ENCODE results near the gene APOBR. TPM values are rescaled to one million over a fixed set of nuclear protein-coding genes. Genes with fewer than 3 reads are reported as not detected.

APOBR gene
- total and polyA plus RNA-seq, 12 donors = 0.11 to 18.2 (median 2.5) TPM

- Histone ChIP-seq H3K27me3 (no peaks in the 10 kb centered on the region), H3K36me3 (replicated peaks in 1 of 2) (no peaks in the 10 kb centered on the region), H3K9me3 (replicated peaks in 1 of 3) (no peaks in the 10 kb centered on the region), H3K4me3 (no peak overlapping the region), H3K27ac (no peak overlapping the region), H3K4me1 (replicated peaks in 1 of 2) (no peaks in the 10 kb centered on the region)
- WGBS, 4 donors = 82 to 87% (median 84%) methylated on average over 17 to 19 of the region's 19 CpGs
- TF ChIP-seq POLR2A (IDR thresholded peaks at IDR 0.05) (no peak), CTCF (IDR thresholded peaks at IDR 0.05) (no peak)
- DNase-seq = no peak
- intact Hi-C loops (cut with DNase I) = no loop called here
Observed at GRCh38 chr16:28501258-28502232, 7.1 kb downstream of the APOBR start.

GRCh38 chr16:28502290-28502689 is 7.8 kb downstream of the APOBR start:
- intact Hi-C loops (cut with DNase I) = no loop called here
- TF ChIP-seq POLR2A (IDR thresholded peaks at IDR 0.05) = no peak
- no peak for TF ChIP-seq CTCF (IDR thresholded peaks at IDR 0.05)
- no peaks in the 10 kb centered on the region for H3K4me1 ChIP-seq (replicated peaks in 1 of 2)
- no peaks in the 10 kb centered on the region for H3K9me3 ChIP-seq (replicated peaks in 1 of 3)
- no peaks in the 10 kb centered on the region for H3K36me3 ChIP-seq (replicated peaks in 1 of 2)
- no peak for DNase-seq
- no peaks in the 10 kb centered on the region for H3K27me3 ChIP-seq
- WGBS, 4 donors = 73 to 87% (median 78%) methylated on average over 2 of the region's 2 CpGs
- no peak overlapping the region for H3K4me3 ChIP-seq
- H3K27ac ChIP-seq = no peak overlapping the region

GRCh38 chr16:28503470-28504259 is 9.2 kb downstream of the APOBR start:
- no peak overlapping the region for H3K4me3 ChIP-seq
- H3K27me3 ChIP-seq = no peaks in the 10 kb centered on the region
- intact Hi-C loops (cut with DNase I) = no loop called here
- WGBS, 4 donors = 85 to 94% (median 86%) methylated on average over 8 to 15 of the region's 15 CpGs
- H3K27ac ChIP-seq = no peak overlapping the region
- no peaks in the 10 kb centered on the region for H3K36me3 ChIP-seq (replicated peaks in 1 of 2)
- TF ChIP-seq POLR2A (IDR thresholded peaks at IDR 0.05) (no peak), CTCF (IDR thresholded peaks at IDR 0.05) (no peak)
- H3K4me1 ChIP-seq (replicated peaks in 1 of 2) = no peaks in the 10 kb centered on the region
- no peak for DNase-seq
- no peaks in the 10 kb centered on the region for H3K9me3 ChIP-seq (replicated peaks in 1 of 3)

GRCh38 chr16:28504707-28505404 is 10.4 kb downstream of the APOBR start:
- WGBS, 4 donors = 72 to 87% (median 80%) methylated on average over 5 to 8 of the region's 8 CpGs
- DNase-seq = no peak
- no peaks in the 10 kb centered on the region for H3K36me3 ChIP-seq (replicated peaks in 1 of 2)

More at GRCh38 chr16:28504707-28505404, 10.4 kb downstream of the APOBR start:
- Histone ChIP-seq H3K27me3 (no peaks in the 10 kb centered on the region), H3K4me1 (replicated peaks in 1 of 2) (no peaks in the 10 kb centered on the region), H3K4me3 (no peak overlapping the region), H3K9me3 (replicated peaks in 1 of 3) (no peaks in the 10 kb centered on the region), H3K27ac (no peak overlapping the region)
- no peak for TF ChIP-seq CTCF (IDR thresholded peaks at IDR 0.05)
- no peak for TF ChIP-seq POLR2A (IDR thresholded peaks at IDR 0.05)
- intact Hi-C loops (cut with DNase I) = no loop called here

Data from adrenal gland (tissue), 12 donors.